HCT116 (cell line): ENCODE measurements around the gene SLC28A3. TPM values are rescaled to one million over a fixed set of nuclear protein-coding genes. Genes with fewer than 3 reads are reported as not detected.

Experiments
- ATAC-seq: fragments of 200-7000 bp; cut with Tn5 transposase; 2 replicates; pipeline ENCODE4 v1.9.1; 2020; ENCODE audit warnings: mild to moderate bottlenecking, moderate library complexity
- BruUV-seq: library from RNA; stranded (reverse); fragments of 400-500 nt; replicated peaks from 2 replicates; lab custom pipeline; 2021; lab: Mats Ljungman, UMichigan
- CTCF ChIA-PET: fragments of 300-600 bp; sonication (Branson Sonifier 250); formaldehyde crosslinking; loops from one replicate; lab custom pipeline; 2021; ENCODE audit warnings: antibody characterized with exemption; lab: Charles Lee
- POLR2A ChIA-PET: fragments of 300-600, 350-600 bp; sonication (Branson Sonifier 250); formaldehyde crosslinking; loops from one replicate; lab custom pipeline; 2021; ENCODE audit warnings: antibody characterized with exemption; lab: Charles Lee
- RAD21 ChIA-PET, 2 experiments: fragments of 300-600 bp; sonication (Branson Sonifier 250); formaldehyde crosslinking; loops; one replicate each; lab custom pipeline; 2023; ENCODE audit warnings: low total read pairs in 2 of 2; ENCODE audit not compliant: uncharacterized antibody in 2 of 2, unreplicated experiment in 2 of 2, low non-redundant PET in 1 of 2; lab: Charles Lee
- DNase-seq: peaks from one replicate; pipeline ENCODE4 v3.0.0-alpha.2; 2010; ENCODE audit warnings: low read depth, low spot score
- H2AFZ ChIP-seq: fragments of 200-600 bp; shearing (Covaris generic), sonication (generic); 2 replicates; pipeline ENCODE4 v1.6.1; 2017; ENCODE audit warnings: low read depth, mixed run types, mixed read lengths, antibody characterized with exemption, low read length; ENCODE audit not compliant: poor library complexity, severe bottlenecking
- H3K27ac ChIP-seq: 2 replicates; pipeline ENCODE4 v1.5.1; 2012; ENCODE audit warnings: low read depth, low read length
- H3K27me3 ChIP-seq: fragments of 200-600 bp; sonication (generic); 2 replicates; pipeline ENCODE4 v1.6.1; 2016; ENCODE audit warnings: mixed run types, low read length, mixed read lengths; ENCODE audit not compliant: insufficient read depth
- H3K36me3 ChIP-seq, 2 experiments: fragments of 200-500 bp in 1 of 2; fragments of 200-600 bp in 1 of 2; sonication (Bioruptor generic) in 1 of 2; sonication (generic) in 1 of 2; 2 replicates each; pipeline versions ENCODE4 v1.5.1 to v1.6.1; 2014 to 2016; ENCODE audit warnings: low read length in 2 of 2, inconsistent platforms in 1 of 2, mixed read lengths in 1 of 2, mixed run types in 1 of 2; ENCODE audit not compliant: insufficient read depth in 2 of 2, control insufficient read depth in 1 of 2
- H3K4me1 ChIP-seq, 2 experiments: fragments of 200-600 bp in 1 of 2; sonication (generic) in 1 of 2; 2 replicates each; pipeline versions ENCODE4 v1.5.1 to v1.6.1; 2012 to 2017; ENCODE audit warnings: low read length in 2 of 2, inconsistent platforms in 1 of 2, mild to moderate bottlenecking in 1 of 2, mixed read lengths in 1 of 2, mixed run types in 1 of 2, moderate library complexity in 1 of 2; ENCODE audit not compliant: insufficient read depth in 2 of 2, control insufficient read depth in 1 of 2
- H3K4me2 ChIP-seq: fragments of 200-600 bp; sonication (generic); 2 replicates; pipeline ENCODE4 v1.6.1; 2017; ENCODE audit warnings: mixed run types, low read length, mixed read lengths
- H3K4me3 ChIP-seq, 2 experiments: fragments of 200-600 bp in 1 of 2; sonication (generic) in 1 of 2; replicated peaks in 1 of 2; 2 replicates each; pipeline ENCODE4 v1.5.1; 2011 to 2016; ENCODE audit warnings: low read length in 2 of 2, control low read depth in 1 of 2, low read depth in 1 of 2, mild to moderate bottlenecking in 1 of 2, mixed read lengths in 1 of 2, mixed run types in 1 of 2
- H3K79me2 ChIP-seq: fragments of 200-600 bp; sonication (generic); 2 replicates; pipeline ENCODE4 v1.6.1; 2017; ENCODE audit warnings: mild to moderate bottlenecking, mixed run types, low read length, moderate library complexity, mixed read lengths; ENCODE audit not compliant: insufficient read depth
- H3K9ac ChIP-seq: fragments of 200-600 bp; sonication (generic); 2 replicates; pipeline ENCODE4 v1.6.1; 2016; ENCODE audit warnings: low read length, mixed read lengths
- H3K9me2 ChIP-seq: fragments of 200-600 bp; sonication (generic), shearing (Covaris generic); 2 replicates; pipeline ENCODE4 v1.6.1; 2017; ENCODE audit warnings: mixed run types, mild to moderate bottlenecking, moderate library complexity; ENCODE audit not compliant: insufficient read depth
- H3K9me3 ChIP-seq, 2 experiments: fragments of 200-500 bp in 1 of 2; fragments of 200-600 bp in 1 of 2; sonication (Bioruptor generic) in 1 of 2; sonication (generic) in 1 of 2; 2 replicates each; pipeline ENCODE4 v1.6.1; 2014 to 2017; ENCODE audit warnings: low read length in 2 of 2, mixed read lengths in 2 of 2, inconsistent platforms in 1 of 2, low read depth in 1 of 2, mild to moderate bottlenecking in 1 of 2, mixed run types in 1 of 2, moderate library complexity in 1 of 2; ENCODE audit not compliant: control insufficient read depth in 1 of 2, insufficient read depth in 1 of 2
- H4K20me1 ChIP-seq: fragments of 200-600 bp; sonication (generic), shearing (Covaris generic); 2 replicates; pipeline ENCODE4 v1.6.1; 2017; ENCODE audit warnings: mixed run types, mild to moderate bottlenecking, moderate library complexity; ENCODE audit not compliant: insufficient read depth
- ATF3 ChIP-seq: IDR thresholded peaks from 2 replicates; pipeline ENCODE4 v1.6.1; 2012
- CEBPB ChIP-seq: IDR thresholded peaks from 2 replicates; pipeline ENCODE4 v1.6.1; 2012; ENCODE audit warnings: low read depth
- EGR1 ChIP-seq: IDR thresholded peaks from 2 replicates; pipeline ENCODE4 v1.6.1; 2012; ENCODE audit warnings: low read depth
- EZH2phosphoT487 ChIP-seq: fragments of 200-600 bp; IDR thresholded peaks from 2 replicates; pipeline ENCODE4 v1.6.1; 2018; ENCODE audit warnings: antibody characterized with exemption, borderline replicate concordance
- FOSL1 ChIP-seq: IDR thresholded peaks from 2 replicates; pipeline ENCODE4 v1.6.1; 2012; ENCODE audit warnings: low read depth
- JUND ChIP-seq: IDR thresholded peaks from 2 replicates; pipeline ENCODE4 v1.6.1; 2012
- MAX ChIP-seq: IDR thresholded peaks from 2 replicates; pipeline ENCODE4 v1.6.1; 2012
- POLR2A ChIP-seq: IDR thresholded peaks from 2 replicates; pipeline ENCODE4 v1.7.0; 2011; ENCODE audit warnings: borderline replicate concordance; ENCODE audit not compliant: insufficient read depth, insufficient read length; ENCODE audit errors: extremely low read depth
- POLR2AphosphoS5 ChIP-seq: IDR thresholded peaks from 2 replicates; pipeline ENCODE4 v1.6.1; 2011; ENCODE audit warnings: mild to moderate bottlenecking, low read depth, low read length, moderate library complexity
- RAD21 ChIP-seq: IDR thresholded peaks from 2 replicates; pipeline ENCODE4 v1.6.1; 2012; ENCODE audit warnings: low read depth, mild to moderate bottlenecking
- REST ChIP-seq: IDR thresholded peaks from 2 replicates; pipeline ENCODE4 v1.6.1; 2012; ENCODE audit warnings: low read depth
- SIN3A ChIP-seq: IDR thresholded peaks from 2 replicates; pipeline ENCODE4 v1.6.1; 2012; ENCODE audit warnings: low read depth
- SRF ChIP-seq: IDR thresholded peaks from 2 replicates; pipeline ENCODE4 v1.6.1; 2012; ENCODE audit warnings: low read depth
- TCF7L2 ChIP-seq: IDR thresholded peaks from 2 replicates; pipeline ENCODE4 v1.7.0; 2011; ENCODE audit warnings: borderline replicate concordance, inconsistent platforms; ENCODE audit not compliant: insufficient read depth, insufficient read length; ENCODE audit errors: extremely low read depth
- YY1 ChIP-seq: IDR thresholded peaks from 2 replicates; pipeline ENCODE4 v1.6.1; 2011; ENCODE audit warnings: low read length, low read depth, moderate library complexity, mild to moderate bottlenecking; ENCODE audit not compliant: insufficient replicate concordance; ENCODE audit errors: extremely low read depth
- ZBTB33 ChIP-seq: IDR thresholded peaks from 2 replicates; pipeline ENCODE4 v1.6.1; 2011; ENCODE audit warnings: mild to moderate bottlenecking, low read length, moderate library complexity; ENCODE audit not compliant: insufficient replicate concordance; ENCODE audit errors: extremely low read depth
- ZFX ChIP-seq: fragments of 450-650 bp; IDR thresholded peaks from 2 replicates; pipeline ENCODE4 v1.6.1; 2017
- ZNF274 ChIP-seq: fragments of 200-500 bp; sonication (Bioruptor generic); IDR thresholded peaks from 2 replicates; pipeline ENCODE4 v1.6.1; 2014; ENCODE audit warnings: mild to moderate bottlenecking, low read depth, low read length, inconsistent platforms
- intact Hi-C: fragments of 100-400 bp; cut with micrococcal nuclease; formaldehyde crosslinking; loops from 2 replicates; pipeline ENCODE4 v1.10.0; 2022
- total RNA-seq: library from RNA; stranded (reverse); gene quantifications from one replicate; pipeline ENCODE4 v1.2.1, GENCODE V29; 2021; ENCODE audit not compliant: unreplicated experiment

SLC28A3 gene
- total RNA-seq, 1 experiment from 2014 or later: not detected

GRCh38 chr9:84383178-84383577, 42.6 kb upstream of the SLC28A3 start:
- H3K9me2 ChIP-seq: no peaks in the 10 kb centered on the region
- no peak overlapping the region for H3K9ac ChIP-seq
- H4K20me1 ChIP-seq: no peaks in the 10 kb centered on the region
- H3K4me1 ChIP-seq: no peaks in the 10 kb centered on the region
- no peak overlapping the region for H2AFZ ChIP-seq
- POLR2A ChIA-PET: no interaction called here
- BruUV-seq: no TSS peak
- no peak for DNase-seq
- no peak overlapping the region for H3K27ac ChIP-seq
- CTCF ChIA-PET: no interaction called here
- TF ChIP-seq RAD21 (no peak), REST (no peak), ZNF274 (no peak), CEBPB (no peak), ZFX (no peak), ATF3 (no peak), EZH2phosphoT487 (no peak), YY1 (no peak), POLR2AphosphoS5 (no peak), SRF (no peak), ZBTB33 (no peak), TCF7L2 (no peak), EGR1 (no peak), POLR2A (no peak), MAX (no peak), JUND (no peak), SIN3A (no peak), FOSL1 (no peak)
- no peaks in the 10 kb centered on the region for H3K36me3 ChIP-seq
- H3K4me2 ChIP-seq: no peak overlapping the region
- no peaks in the 10 kb centered on the region for H3K79me2 ChIP-seq
- H3K27me3 ChIP-seq: no peaks in the 10 kb centered on the region
- H3K4me3 ChIP-seq: no peak overlapping the region
- no peak for ATAC-seq
- intact Hi-C loops: no loop called here
- no peaks in the 10 kb centered on the region for H3K9me3 ChIP-seq
- RAD21 ChIA-PET: no interaction called here
